Stomach (tissue), 4 donors: ENCODE results near the gene ZNF766.

Experiments used
- EP300 ChIP-seq: sonication (generic); formaldehyde crosslinking; IDR thresholded peaks from one replicate; pipeline ENCODE4 v1.6.1; 2017; ENCODE audit warnings: antibody characterized with exemption
- POLR2A ChIP-seq, 4 donors: fragments of 450-650 bp; IDR thresholded peaks; one replicate each; pipeline ENCODE4 v1.6.1; 2016; ENCODE audit warnings: antibody characterized with exemption in 4 of 4, control low read depth in 2 of 4, mild to moderate bottlenecking in 1 of 4, moderate library complexity in 1 of 4
- POLR2AphosphoS5 ChIP-seq, 3 donors: sonication (generic); formaldehyde crosslinking; IDR thresholded peaks; one replicate each; pipeline ENCODE4 v1.6.1; 2016; ENCODE audit warnings: antibody characterized with exemption in 3 of 3
- TF ChIP-seq, protein P1 (sequence below), 7 experiments: fragments of 450-650 bp in 4 of 7; fragments of 200-600 bp in 3 of 7; sonication (generic) in 3 of 7; IDR thresholded peaks; one replicate each; pipeline ENCODE4 v1.5.1; 2016 to 2019; ENCODE audit warnings: antibody characterized with exemption in 7 of 7, control low read depth in 2 of 7, mild to moderate bottlenecking in 1 of 7

DNA sequence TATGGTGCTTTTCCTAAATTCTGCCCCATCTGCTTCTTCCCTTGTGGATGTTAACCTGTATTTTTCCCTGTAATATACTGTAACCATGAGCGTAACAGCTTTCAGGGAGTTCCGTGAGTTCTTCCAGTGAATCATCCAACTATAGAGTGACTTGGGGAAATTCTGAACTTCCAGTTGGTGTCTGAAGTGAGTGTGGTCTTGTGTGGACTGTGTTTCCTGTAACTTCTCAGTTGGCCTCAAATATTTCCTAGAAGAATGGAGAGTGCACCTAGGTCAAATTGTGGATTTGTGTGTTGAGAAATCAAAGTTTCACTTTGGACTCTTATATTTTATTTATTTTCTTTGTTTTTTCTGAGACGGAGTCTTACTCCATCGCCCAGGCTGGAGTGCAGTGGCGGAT lies 11.0 kb upstream of the ZNF766 start:
- TF ChIP-seq, protein P1, sequence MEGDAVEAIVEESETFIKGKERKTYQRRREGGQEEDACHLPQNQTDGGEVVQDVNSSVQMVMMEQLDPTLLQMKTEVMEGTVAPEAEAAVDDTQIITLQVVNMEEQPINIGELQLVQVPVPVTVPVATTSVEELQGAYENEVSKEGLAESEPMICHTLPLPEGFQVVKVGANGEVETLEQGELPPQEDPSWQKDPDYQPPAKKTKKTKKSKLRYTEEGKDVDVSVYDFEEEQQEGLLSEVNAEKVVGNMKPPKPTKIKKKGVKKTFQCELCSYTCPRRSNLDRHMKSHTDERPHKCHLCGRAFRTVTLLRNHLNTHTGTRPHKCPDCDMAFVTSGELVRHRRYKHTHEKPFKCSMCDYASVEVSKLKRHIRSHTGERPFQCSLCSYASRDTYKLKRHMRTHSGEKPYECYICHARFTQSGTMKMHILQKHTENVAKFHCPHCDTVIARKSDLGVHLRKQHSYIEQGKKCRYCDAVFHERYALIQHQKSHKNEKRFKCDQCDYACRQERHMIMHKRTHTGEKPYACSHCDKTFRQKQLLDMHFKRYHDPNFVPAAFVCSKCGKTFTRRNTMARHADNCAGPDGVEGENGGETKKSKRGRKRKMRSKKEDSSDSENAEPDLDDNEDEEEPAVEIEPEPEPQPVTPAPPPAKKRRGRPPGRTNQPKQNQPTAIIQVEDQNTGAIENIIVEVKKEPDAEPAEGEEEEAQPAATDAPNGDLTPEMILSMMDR (IDR thresholded peaks at IDR 0.05), result no peak
- TF ChIP-seq POLR2A (IDR thresholded peaks at IDR 0.05), result no peak
- TF ChIP-seq POLR2AphosphoS5 (IDR thresholded peaks at IDR 0.05), result no peak
- TF ChIP-seq EP300, result no peak
